K562 (cell line): ENCODE results near the gene TBRG4. TPM values are rescaled to one million over a fixed set of nuclear protein-coding genes. Genes with fewer than 3 reads are reported as not detected.

Experiments
- ATAC-seq: fragments of 200-7000 bp; cut with Tn5 transposase; 3 replicates; pipeline ENCODE4 v1.9.1; 2020; ENCODE audit warnings: moderate library complexity
- BruUV-seq: library from RNA; stranded (reverse); fragments of 400-500 nt; replicated peaks from 2 replicates; lab custom pipeline; 2021; lab: Mats Ljungman, UMichigan
- CTCF ChIA-PET: fragments of 300-600 bp; formaldehyde crosslinking; extraction: SDS; loops from one replicate; lab custom pipeline; 2021; ENCODE audit warnings: low intra/inter-chr PET ratio; lab: Yijun Ruan, JAX
- POLR2A ChIA-PET: fragments of 300-600, 350-650 bp; sonication (Branson Sonifier 250); formaldehyde crosslinking; extraction: SDS; loops from one replicate; lab custom pipeline; 2021; ENCODE audit warnings: antibody characterized with exemption, inconsistent platforms; lab: Yijun Ruan, JAX
- DNase-seq, 4 experiments: peaks; one replicate each; pipeline versions ENCODE4 v3.0.0 to v3.0.0-alpha.2; 2011 to 2018; ENCODE audit warnings: low spot score in 3 of 4, mixed read lengths in 3 of 4; ENCODE audit errors: extremely low read depth in 1 of 4
- FAIRE-seq: peaks from 2 replicates; lab custom pipeline; 2011; peaks lifted over from hg19 to GRCh38; lab: Jason Lieb, UNC
- H2AFZ ChIP-seq: 2 replicates; pipeline ENCODE4 v1.6.0; 2011; ENCODE audit warnings: low read depth, low read length, control low read depth, inconsistent platforms
- H3K27ac ChIP-seq: fragments of 200-600 bp; 3 replicates; pipeline ENCODE4 v1.8.0; 2011; ENCODE audit warnings: low read depth, mild to moderate bottlenecking, control low read depth, inconsistent platforms, low read length, moderate library complexity, mixed read lengths; ENCODE audit errors: extremely low read depth
- H3K27me3 ChIP-seq, 2 experiments: fragments of 300-600 bp in 1 of 2; 2 replicates in 1 of 2; 3 replicates in 1 of 2; pipeline versions ENCODE4 v1.6.0 to v1.8.0; 2011; ENCODE audit warnings: inconsistent platforms in 2 of 2, low read length in 2 of 2, mild to moderate bottlenecking in 1 of 2, mixed read lengths in 1 of 2, moderate library complexity in 1 of 2; ENCODE audit not compliant: control insufficient read depth in 2 of 2, insufficient read depth in 2 of 2
- H3K36me3 ChIP-seq: fragments of 300-600 bp; 3 replicates; pipeline ENCODE4 v1.8.0; 2011; ENCODE audit warnings: mild to moderate bottlenecking, low read length, inconsistent platforms; ENCODE audit not compliant: control insufficient read depth, insufficient read depth
- H3K4me1 ChIP-seq, 2 experiments: fragments of 200-600 bp in 1 of 2; replicated peaks in 1 of 2; 2 replicates in 1 of 2; 3 replicates in 1 of 2; pipeline versions ENCODE4 v1.5.1 to v1.8.0; 2011; ENCODE audit warnings: inconsistent platforms in 2 of 2, low read length in 2 of 2, mild to moderate bottlenecking in 1 of 2, mixed read lengths in 1 of 2, moderate library complexity in 1 of 2; ENCODE audit not compliant: control insufficient read depth in 2 of 2, insufficient read depth in 2 of 2
- H3K4me2 ChIP-seq: 2 replicates; pipeline ENCODE4 v1.6.1; 2011; ENCODE audit warnings: low read length, control low read depth, inconsistent platforms, mixed read lengths; ENCODE audit not compliant: insufficient read depth
- H3K4me3 ChIP-seq: fragments of 200-600 bp; sonication (generic), shearing (Covaris generic); 2 replicates; pipeline ENCODE4 v1.5.1; 2016; ENCODE audit warnings: control low read depth, inconsistent platforms
- H3K79me2 ChIP-seq: fragments of 200-600 bp; 3 replicates; pipeline ENCODE4 v1.8.0; 2011; ENCODE audit warnings: low read length, inconsistent platforms; ENCODE audit not compliant: control insufficient read depth, insufficient read depth
- H3K9ac ChIP-seq, 2 experiments: 2 replicates each; pipeline versions ENCODE4 v1.6.0 to v1.6.1; 2011; ENCODE audit warnings: low read depth in 2 of 2, low read length in 2 of 2, control low read depth in 1 of 2, inconsistent platforms in 1 of 2, mild to moderate bottlenecking in 1 of 2, mixed read lengths in 1 of 2; ENCODE audit not compliant: insufficient read depth in 1 of 2
- H3K9me1 ChIP-seq: one replicate; pipeline ENCODE4 v1.6.0; 2011; ENCODE audit warnings: inconsistent platforms, mild to moderate bottlenecking, low read length, moderate library complexity; ENCODE audit not compliant: control insufficient read depth, insufficient read depth
- H3K9me3 ChIP-seq: replicated peaks from 2 replicates; pipeline ENCODE4 v1.5.1; 2011; ENCODE audit warnings: low read depth, low read length, inconsistent platforms; ENCODE audit not compliant: control insufficient read depth, insufficient read depth
- H4K20me1 ChIP-seq: replicated peaks from 2 replicates; pipeline ENCODE4 v1.6.1; 2011; ENCODE audit warnings: low read length, inconsistent platforms, mixed read lengths; ENCODE audit not compliant: control insufficient read depth, insufficient read depth
- CXXC5 ChIP-seq: fragments of 250-450 bp; sonication (Bioruptor Pico); IDR thresholded peaks from 2 replicates; pipeline ENCODE4 v1.8.0; 2022; ENCODE audit warnings: inconsistent platforms, mild to moderate bottlenecking, moderate library complexity
- POLR2G ChIP-seq: fragments of 200-400 bp; formaldehyde crosslinking; IDR thresholded peaks from 2 replicates; pipeline ENCODE4 v1.6.1; 2017; ENCODE audit warnings: low read depth, mild to moderate bottlenecking, antibody characterized with exemption, low read length, moderate library complexity
- RBFOX2 ChIP-seq: fragments of 200-400 bp; formaldehyde crosslinking; IDR thresholded peaks from 2 replicates; pipeline ENCODE4 v1.6.1; 2017; ENCODE audit warnings: low read depth, mild to moderate bottlenecking, low read length, moderate library complexity
- SRF ChIP-seq, 2 experiments: fragments of 250-450, 450-650 bp in 1 of 2; sonication (Bioruptor Pico) in 1 of 2; sonication (generic) in 1 of 2; formaldehyde crosslinking; IDR thresholded peaks; 2 replicates each; pipeline versions ENCODE4 v1.5.0 to v1.5.1; 2020 to 2022; ENCODE audit warnings: mild to moderate bottlenecking in 1 of 2, missing genetic modification reagents in 1 of 2
- ZNF586 ChIP-seq: fragments of 450-650 bp; formaldehyde crosslinking; conservative IDR thresholded peaks from 2 replicates; pipeline ENCODE4 v1.4.0; 2020; ENCODE audit warnings: mild to moderate bottlenecking, moderate library complexity
- WGBS: fragments of 100-300 bp; shearing (Covaris generic); methylation state at CpG from one replicate; pipeline ENCODE4 v1.1.6; 2016; ENCODE audit warnings: low coverage, mixed read lengths; ENCODE audit not compliant: insufficient coverage; ENCODE audit errors: missing lambda C conversion rate; 5-methylcytosine and 5-hydroxymethylcytosine counted together
- in situ Hi-C: fragments of 300-500 bp; cut with MboI; formaldehyde crosslinking; loops from 4 replicates; pipeline ENCODE4 v1.15.0; 2018; ENCODE audit warnings: inconsistent platforms, mixed read lengths
- intact Hi-C: fragments of 100-400 bp; cut with micrococcal nuclease; formaldehyde crosslinking; loops from 2 replicates; pipeline ENCODE4 v1.14.2; 2022
- polyA plus RNA-seq, 8 experiments: library from polyadenylated mRNA; depleted of rRNA in 4 of 8; stranded (reverse) in 5 of 8; unstranded in 3 of 8; fragments of >200 nt; fragmentation: Nextera tagmentation in 2 of 8; fragmentation: Illumina TruSeq in 1 of 8; extraction: Ambion mirVana in 2 of 8; extraction: Trizol in 1 of 8; gene quantifications; 2 replicates each; pipeline versions ENCODE4 v1.2.1 to v1.2.3, GENCODE V29; 2011 to 2014; ENCODE audit warnings: inconsistent platforms in 1 of 8, missing spikeins in 1 of 8
- total RNA-seq, 7 experiments: library from RNA; depleted of rRNA in 6 of 7; stranded (reverse); fragments of >200 nt in 6 of 7; fragmentation: Illumina TruSeq in 2 of 7; extraction: Trizol in 2 of 7; gene quantifications; 2 replicates each; pipeline versions ENCODE4 v1.2.1 to v1.2.3, GENCODE V29; 2011 to 2021; ENCODE audit warnings: low replicate concordance in 1 of 7
- TF ChIP-seq, protein P1 (sequence below), 2 experiments: fragments of 450-650 bp in 1 of 2; sonication (generic) in 1 of 2; formaldehyde crosslinking in 1 of 2; IDR thresholded peaks in 1 of 2; conservative IDR thresholded peaks in 1 of 2; 2 replicates each; pipeline versions ENCODE4 v1.6.1 to v1.8.1; 2016 to 2023; ENCODE audit warnings: mild to moderate bottlenecking in 2 of 2, moderate library complexity in 2 of 2, inconsistent platforms in 1 of 2, missing genetic modification reagents in 1 of 2

Gene TBRG4
- total and polyA plus RNA-seq, 9 of the 15 experiments (the other 6 are each of a cell fraction or from before 2014, with no cell fraction given): 11.2 to 322 (median 216) TPM

- peaks cover 93% of the 10 kb centered on the region for H3K36me3 ChIP-seq
- H2AFZ ChIP-seq: no peak overlapping the region
- peaks cover 1 to 23% of the 10 kb centered on the region in 2 experiments; a peak in 3 of 5 replicates for H3K4me1 ChIP-seq
- H3K9me3 ChIP-seq: no peaks in the 10 kb centered on the region
- H3K9ac ChIP-seq: no peak overlapping the region
- POLR2A ChIA-PET: interaction anchor here (0.6 to 4.2 kb wide), 6 partner anchors 9 to 811 kb away, joined by 3 to 19 read pairs (median 4); partner anchors contain the start of gene TBRG4
- intact Hi-C loops (no loop called here), in situ Hi-C loops (no loop called here)
- H3K4me3 ChIP-seq: no peak overlapping the region
- H3K9me1 ChIP-seq: peaks cover 5% of the 10 kb centered on the region
- DNase-seq (no peak), FAIRE-seq (no peak), ATAC-seq (no peak)
- 81% methylated on average over 13 of the region's 14 CpGs for WGBS
- CTCF ChIA-PET: no interaction called here
- H3K79me2 ChIP-seq: peaks cover 42% of the 10 kb centered on the region
- no TSS peak for BruUV-seq
- no peaks in the 10 kb centered on the region for H3K27me3 ChIP-seq
- H3K27ac ChIP-seq: no peak overlapping the region
- no peak overlapping the region for H3K4me2 ChIP-seq
- H4K20me1 ChIP-seq: peaks cover 48% of the 10 kb centered on the region
- peak; percentile 54; the same call in 1 of the 2 replicates for TF ChIP-seq POLR2G
- TF ChIP-seq RBFOX2: peak; percentile 57
- TF ChIP-seq, protein P1, sequence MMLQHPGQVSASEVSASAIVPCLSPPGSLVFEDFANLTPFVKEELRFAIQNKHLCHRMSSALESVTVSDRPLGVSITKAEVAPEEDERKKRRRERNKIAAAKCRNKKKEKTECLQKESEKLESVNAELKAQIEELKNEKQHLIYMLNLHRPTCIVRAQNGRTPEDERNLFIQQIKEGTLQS (IDR thresholded peaks at IDR 0.05): no peak
- TF ChIP-seq, protein P1 (CRISPR knock-in tag; conservative IDR thresholded peaks at IDR 0.05): no peak
- TF ChIP-seq ZNF586: no peak
- TF ChIP-seq SRF (CRISPR knock-in tag; IDR thresholded peaks at IDR 0.05): no peak
- TF ChIP-seq CXXC5: no peak
Measured at GRCh38 chr7:45102785-45103712, 8.4 kb downstream of the TBRG4 start.
